ENCODE results near the gene ECHS1.

DNA sequence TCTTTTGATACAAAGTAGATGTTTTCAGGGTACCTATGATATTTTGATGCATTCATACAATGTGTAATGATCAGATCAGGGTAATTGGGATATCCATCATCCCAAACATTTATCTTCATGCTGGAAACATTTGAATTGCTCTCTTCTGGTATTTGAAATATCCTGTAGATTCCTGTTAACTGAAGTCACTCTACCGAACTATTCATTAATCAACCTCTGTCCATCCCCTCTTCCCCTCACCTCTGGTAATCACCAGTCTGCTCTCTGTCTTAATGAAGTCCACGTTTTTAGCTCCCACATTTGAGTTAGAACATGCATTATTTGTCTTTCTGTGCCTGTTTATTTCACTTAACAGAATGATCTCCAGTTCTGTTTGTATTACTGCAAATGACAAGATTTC lies 32.1 kb upstream of the ECHS1 start:
- TF ChIP-seq, protein P1, sequence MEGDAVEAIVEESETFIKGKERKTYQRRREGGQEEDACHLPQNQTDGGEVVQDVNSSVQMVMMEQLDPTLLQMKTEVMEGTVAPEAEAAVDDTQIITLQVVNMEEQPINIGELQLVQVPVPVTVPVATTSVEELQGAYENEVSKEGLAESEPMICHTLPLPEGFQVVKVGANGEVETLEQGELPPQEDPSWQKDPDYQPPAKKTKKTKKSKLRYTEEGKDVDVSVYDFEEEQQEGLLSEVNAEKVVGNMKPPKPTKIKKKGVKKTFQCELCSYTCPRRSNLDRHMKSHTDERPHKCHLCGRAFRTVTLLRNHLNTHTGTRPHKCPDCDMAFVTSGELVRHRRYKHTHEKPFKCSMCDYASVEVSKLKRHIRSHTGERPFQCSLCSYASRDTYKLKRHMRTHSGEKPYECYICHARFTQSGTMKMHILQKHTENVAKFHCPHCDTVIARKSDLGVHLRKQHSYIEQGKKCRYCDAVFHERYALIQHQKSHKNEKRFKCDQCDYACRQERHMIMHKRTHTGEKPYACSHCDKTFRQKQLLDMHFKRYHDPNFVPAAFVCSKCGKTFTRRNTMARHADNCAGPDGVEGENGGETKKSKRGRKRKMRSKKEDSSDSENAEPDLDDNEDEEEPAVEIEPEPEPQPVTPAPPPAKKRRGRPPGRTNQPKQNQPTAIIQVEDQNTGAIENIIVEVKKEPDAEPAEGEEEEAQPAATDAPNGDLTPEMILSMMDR (IDR thresholded peaks at IDR 0.05) = no peak
- no peak for TF ChIP-seq POLR2A (IDR thresholded peaks at IDR 0.05)
- TF ChIP-seq EP300 (IDR thresholded peaks at IDR 0.05) = no peak
